NCI-H1092 treated with DMSO at 0.1 percent for 48 hours (cell line): Measurements from ENCODE around the gene PYROXD2.

ENCODE experiments used
- DNase-seq: peaks from one replicate; lab custom pipeline; 2025; lab: John Stamatoyannopoulos, UW

Gene PYROXD2

GRCh38 chr10:98433881-98434732 is 19.1 kb upstream of the PYROXD2 start:
- no peak for DNase-seq

GRCh38 chr10:98433371-98433770 is 18.4 kb upstream of the PYROXD2 start:
- DNase-seq = no peak

- no peak for DNase-seq
These were observed 17.3 kb upstream of the PYROXD2 start for GRCh38 chr10:98432330-98432729.

GRCh38 chr10:98431016-98431415 is 16.0 kb upstream of the PYROXD2 start:
- DNase-seq = no peak

GRCh38 chr10:98430427-98430826 is 15.4 kb upstream of the PYROXD2 start:
- DNase-seq = no peak

- no peak for DNase-seq
These were observed 14.5 kb upstream of the PYROXD2 start for GRCh38 chr10:98429320-98430072.

GRCh38 chr10:98427011-98427515 is 12.1 kb upstream of the PYROXD2 start:
- DNase-seq = no peak

GRCh38 chr10:98425511-98426352 is 10.8 kb upstream of the PYROXD2 start:
- DNase-seq = peak; percentile 2

GRCh38 chr10:98424295-98425254 is 9.6 kb upstream of the PYROXD2 start:
- DNase-seq = no peak

- no peak for DNase-seq
These were observed 8.7 kb upstream of the PYROXD2 start for GRCh38 chr10:98423691-98424120.

GRCh38 chr10:98422182-98422581 is 7.2 kb upstream of the PYROXD2 start:
- DNase-seq = no peak

- no peak for DNase-seq
These were observed 5.8 kb upstream of the PYROXD2 start for GRCh38 chr10:98420786-98421185.

- DNase-seq = no peak
These were observed 4.7 kb upstream of the PYROXD2 start for GRCh38 chr10:98419469-98420261.

- DNase-seq = no peak
These were observed 3.9 kb upstream of the PYROXD2 start for GRCh38 chr10:98418665-98419468.

- DNase-seq = no peak
These were observed 3.1 kb upstream of the PYROXD2 start for GRCh38 chr10:98417973-98418664.

GRCh38 chr10:98417481-98417959 is 2.5 kb upstream of the PYROXD2 start:
- no peak for DNase-seq

- DNase-seq = no peak
These were observed 1.8 kb upstream of the PYROXD2 start for GRCh38 chr10:98416606-98417388.

GRCh38 chr10:98415731-98416119 is 743 bp upstream of the PYROXD2 start:
- DNase-seq = no peak
